ENCODE measurements around the gene PRUNE2.

DNA sequence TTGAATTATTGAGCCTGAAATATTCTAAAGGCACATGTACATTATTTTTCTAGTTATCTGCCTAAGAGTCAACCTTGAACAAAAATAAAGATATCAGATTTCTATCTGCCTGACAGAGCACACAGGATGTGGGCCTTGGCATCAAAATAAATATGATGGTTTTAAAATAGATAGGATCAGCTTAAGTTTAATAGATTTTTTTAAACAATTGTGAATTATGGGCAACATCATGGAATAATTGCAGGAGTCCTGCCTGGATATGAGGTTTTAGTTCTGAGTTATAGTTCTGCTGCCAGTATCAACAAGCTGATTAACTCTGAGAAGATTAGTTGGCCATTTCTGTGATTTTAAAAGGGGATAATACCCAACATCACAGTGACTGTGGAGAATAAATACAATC, 248.6 kb downstream of the PRUNE2 start:
- TF ChIP-seq POLR2A (IDR thresholded peaks at IDR 0.05) (no peak), CTCF (IDR thresholded peaks at IDR 0.05) (no peak)
